Measurements from ENCODE around the gene TIMM9.

- TF ChIP-seq YY1 (IDR thresholded peaks at IDR 0.05; ENCODE audit: insufficient read depth, insufficient read length) (no peak), ZNF274 (IDR thresholded peaks at IDR 0.05; ENCODE audit: low read depth, low read length) (no peak)
These were observed 12.5 kb downstream of the TIMM9 start for GRCh38 chr14:58414845-58415244.
